Glutamatergic neuron (in vitro differentiated cells): ENCODE results near the gene FXYD4. TPM values are rescaled to one million over a fixed set of nuclear protein-coding genes. Genes with fewer than 3 reads are reported as not detected.

Source experiments
- DNase-seq: peaks from one replicate; pipeline ENCODE4 v3.0.0; 2022
- H3K27ac Mint-ChIP-seq: one replicate; pipeline ENCODE4 v1.8.0; 2020; ENCODE audit warnings: mild to moderate bottlenecking, mixed read lengths, inconsistent platforms; ENCODE audit not compliant: unreplicated experiment
- H3K27me3 Mint-ChIP-seq: one replicate; pipeline ENCODE4 v1.8.0; 2020; ENCODE audit warnings: mild to moderate bottlenecking, moderate library complexity, mixed read lengths, inconsistent platforms; ENCODE audit not compliant: unreplicated experiment
- H3K36me3 Mint-ChIP-seq: one replicate; pipeline ENCODE4 v1.8.0; 2020; ENCODE audit warnings: mild to moderate bottlenecking, mixed read lengths, inconsistent platforms; ENCODE audit not compliant: unreplicated experiment
- H3K4me1 Mint-ChIP-seq: one replicate; pipeline ENCODE4 v1.8.0; 2020; ENCODE audit warnings: mild to moderate bottlenecking, low read depth, mixed read lengths, inconsistent platforms; ENCODE audit not compliant: unreplicated experiment
- H3K4me3 Mint-ChIP-seq: one replicate; pipeline ENCODE4 v1.8.0; 2020; ENCODE audit warnings: mild to moderate bottlenecking, mixed read lengths, inconsistent platforms; ENCODE audit not compliant: unreplicated experiment
- H3K9me3 Mint-ChIP-seq: one replicate; pipeline ENCODE4 v1.8.0; 2020; ENCODE audit warnings: mild to moderate bottlenecking, moderate library complexity, mixed read lengths, inconsistent platforms; ENCODE audit not compliant: unreplicated experiment
- CTCF ChIP-seq: fragments of 200-600 bp; sonication (generic); IDR thresholded peaks from one replicate; pipeline ENCODE4 v1.5.0; 2021; ENCODE audit not compliant: partially characterized antibody, unreplicated experiment
- total RNA-seq: library from RNA; stranded (reverse); fragmentation: NEBNext Ultra II Directional; extraction: Animal tissue kit (Norgen Biotek cat#: 25700); gene quantifications from one replicate; pipeline ENCODE4 v1.2.1, GENCODE V29; 2021; ENCODE audit not compliant: unreplicated experiment

The FXYD4 gene
- total RNA-seq, 1 donor from 2014 or later: not detected

DNA sequence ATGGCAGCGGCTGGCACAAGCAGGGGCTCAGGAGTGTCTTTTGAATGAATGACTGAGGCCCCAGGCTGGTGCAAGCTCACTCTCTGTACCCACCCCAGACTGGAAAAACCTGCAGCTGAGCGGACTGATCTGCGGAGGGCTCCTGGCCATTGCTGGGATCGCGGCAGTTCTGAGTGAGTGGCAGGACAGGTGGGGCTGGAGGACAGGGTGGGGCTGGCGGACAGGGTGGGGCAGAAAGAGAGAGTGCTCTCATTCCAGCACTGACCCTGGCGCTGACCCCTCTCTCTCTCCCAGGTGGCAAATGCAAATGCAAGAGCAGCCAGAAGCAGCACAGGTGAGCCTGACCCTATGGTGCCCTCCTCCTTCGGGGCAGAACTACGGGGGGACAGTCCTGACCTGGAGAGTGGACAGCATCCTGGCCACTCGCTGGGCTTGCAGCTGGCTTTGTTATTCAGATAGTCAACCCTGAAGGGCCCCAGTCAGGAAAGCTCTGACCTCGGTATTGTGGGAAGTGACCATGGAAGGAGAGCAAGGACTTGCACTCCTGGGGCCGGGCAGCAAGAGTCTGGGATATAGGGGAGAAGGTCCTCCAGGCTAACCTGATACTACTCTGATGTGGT lies 4.1 kb downstream of the FXYD4 start:
- H3K27ac Mint-ChIP-seq: no peak overlapping the region
- no peaks in the 10 kb centered on the region for H3K36me3 Mint-ChIP-seq
- no peaks in the 10 kb centered on the region for H3K4me1 Mint-ChIP-seq
- DNase-seq: no peak
- peaks cover 1% of the 10 kb centered on the region for H3K27me3 Mint-ChIP-seq
- peaks cover 3% of the 10 kb centered on the region for H3K9me3 Mint-ChIP-seq
- H3K4me3 Mint-ChIP-seq: no peak overlapping the region
- TF ChIP-seq CTCF: no peak

DNA sequence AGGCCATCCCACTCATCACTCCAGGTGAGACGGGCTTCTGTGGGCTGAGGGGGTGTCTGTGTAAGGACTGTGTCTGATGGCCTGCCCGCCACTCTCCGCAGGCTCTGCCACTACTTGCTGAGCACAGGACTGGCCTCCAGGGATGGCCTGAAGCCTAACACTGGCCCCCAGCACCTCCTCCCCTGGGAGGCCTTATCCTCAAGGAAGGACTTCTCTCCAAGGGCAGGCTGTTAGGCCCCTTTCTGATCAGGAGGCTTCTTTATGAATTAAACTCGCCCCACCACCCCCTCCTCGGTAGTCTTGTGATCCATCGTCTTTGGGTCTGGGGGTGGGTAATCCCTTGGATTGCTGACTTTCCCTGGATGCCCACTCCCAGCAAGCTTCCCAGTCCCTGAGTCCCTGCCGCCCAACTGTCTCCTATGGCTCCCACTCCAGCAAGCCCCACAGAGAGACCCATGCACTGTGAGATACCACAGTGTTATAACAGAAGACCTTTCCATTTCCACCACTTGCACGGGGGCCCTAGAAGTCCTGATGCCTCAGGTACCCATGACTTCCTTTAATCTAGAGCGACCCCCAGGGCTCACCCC lies 4.7 kb downstream of the FXYD4 start:
- no peak for TF ChIP-seq CTCF

GRCh38 chr10:43376828-43377423 lies 5.5 kb downstream of the FXYD4 start:
- H3K36me3 Mint-ChIP-seq: no peaks in the 10 kb centered on the region
- no peak for TF ChIP-seq CTCF
- H3K4me3 Mint-ChIP-seq: no peak overlapping the region
- no peaks in the 10 kb centered on the region for H3K4me1 Mint-ChIP-seq
- peaks cover 1% of the 10 kb centered on the region for H3K27me3 Mint-ChIP-seq
- H3K27ac Mint-ChIP-seq: no peak overlapping the region
- no peak for DNase-seq
- peaks cover 3% of the 10 kb centered on the region for H3K9me3 Mint-ChIP-seq

More for the DNA sequence above, 4.7 kb downstream of the FXYD4 start:
- H3K27ac Mint-ChIP-seq: no peak overlapping the region
- H3K4me3 Mint-ChIP-seq: no peak overlapping the region
- no peaks in the 10 kb centered on the region for H3K36me3 Mint-ChIP-seq
- H3K4me1 Mint-ChIP-seq: no peaks in the 10 kb centered on the region
- no peak for DNase-seq
- peaks cover 3% of the 10 kb centered on the region for H3K9me3 Mint-ChIP-seq
- H3K27me3 Mint-ChIP-seq: peaks cover 1% of the 10 kb centered on the region

- no peaks in the 10 kb centered on the region for H3K36me3 Mint-ChIP-seq
- peaks cover 1% of the 10 kb centered on the region for H3K27me3 Mint-ChIP-seq
- H3K4me1 Mint-ChIP-seq: no peaks in the 10 kb centered on the region
- TF ChIP-seq CTCF: no peak
- peaks cover 3% of the 10 kb centered on the region for H3K9me3 Mint-ChIP-seq
- no peak overlapping the region for H3K27ac Mint-ChIP-seq
- DNase-seq: no peak
- no peak overlapping the region for H3K4me3 Mint-ChIP-seq
Measured at GRCh38 chr10:43377424-43377883, 6.0 kb downstream of the FXYD4 start.

GRCh38 chr10:43380610-43381222 lies 9.3 kb downstream of the FXYD4 start:
- DNase-seq: no peak
- H3K9me3 Mint-ChIP-seq: peaks cover 3% of the 10 kb centered on the region
- no peaks in the 10 kb centered on the region for H3K4me1 Mint-ChIP-seq
- H3K36me3 Mint-ChIP-seq: no peaks in the 10 kb centered on the region
- H3K4me3 Mint-ChIP-seq: no peak overlapping the region
- no peak overlapping the region for H3K27ac Mint-ChIP-seq
- H3K27me3 Mint-ChIP-seq: no peaks in the 10 kb centered on the region
- TF ChIP-seq CTCF: no peak
